LNCaP clone FGC (cell line): ENCODE data around the gene CNNM3.

Experiments
- DNase-seq: peaks from one replicate; pipeline ENCODE4 v3.0.0-alpha.2; 2011; ENCODE audit warnings: low read depth
- H3K4me3 ChIP-seq: 2 replicates; pipeline ENCODE4 v1.5.1; 2011; ENCODE audit warnings: mild to moderate bottlenecking, low read depth, low read length, control low read depth
- TF ChIP-seq, protein P1 (sequence below): IDR thresholded peaks from 2 replicates; pipeline ENCODE4 v1.5.1; 2012; ENCODE audit warnings: mild to moderate bottlenecking; ENCODE audit not compliant: control insufficient read depth, insufficient read depth; ENCODE audit errors: extremely low read depth

Gene CNNM3

DNA sequence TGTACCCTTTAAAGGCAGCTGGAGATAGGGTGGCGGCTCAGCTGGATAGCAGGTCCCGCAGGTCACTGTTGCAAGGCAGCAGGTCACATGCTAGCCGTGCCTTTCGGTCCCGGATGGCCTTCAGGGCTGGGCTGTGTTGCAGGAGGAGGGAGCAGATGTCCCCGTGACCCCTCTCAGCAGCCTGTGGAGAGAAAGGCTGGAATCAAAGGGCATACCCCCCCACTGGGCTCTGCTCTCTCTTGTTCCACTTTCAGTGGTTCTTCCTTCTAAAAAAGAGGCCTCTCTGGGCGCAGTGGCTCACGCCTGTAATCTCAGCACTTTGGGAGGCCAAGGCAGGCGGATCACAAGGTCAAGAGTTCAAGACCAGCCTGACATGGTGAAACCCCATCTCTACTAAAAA lies 32.2 kb downstream of the CNNM3 start:
- TF ChIP-seq, protein P1, sequence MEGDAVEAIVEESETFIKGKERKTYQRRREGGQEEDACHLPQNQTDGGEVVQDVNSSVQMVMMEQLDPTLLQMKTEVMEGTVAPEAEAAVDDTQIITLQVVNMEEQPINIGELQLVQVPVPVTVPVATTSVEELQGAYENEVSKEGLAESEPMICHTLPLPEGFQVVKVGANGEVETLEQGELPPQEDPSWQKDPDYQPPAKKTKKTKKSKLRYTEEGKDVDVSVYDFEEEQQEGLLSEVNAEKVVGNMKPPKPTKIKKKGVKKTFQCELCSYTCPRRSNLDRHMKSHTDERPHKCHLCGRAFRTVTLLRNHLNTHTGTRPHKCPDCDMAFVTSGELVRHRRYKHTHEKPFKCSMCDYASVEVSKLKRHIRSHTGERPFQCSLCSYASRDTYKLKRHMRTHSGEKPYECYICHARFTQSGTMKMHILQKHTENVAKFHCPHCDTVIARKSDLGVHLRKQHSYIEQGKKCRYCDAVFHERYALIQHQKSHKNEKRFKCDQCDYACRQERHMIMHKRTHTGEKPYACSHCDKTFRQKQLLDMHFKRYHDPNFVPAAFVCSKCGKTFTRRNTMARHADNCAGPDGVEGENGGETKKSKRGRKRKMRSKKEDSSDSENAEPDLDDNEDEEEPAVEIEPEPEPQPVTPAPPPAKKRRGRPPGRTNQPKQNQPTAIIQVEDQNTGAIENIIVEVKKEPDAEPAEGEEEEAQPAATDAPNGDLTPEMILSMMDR = no peak
- no peak for DNase-seq
- H3K4me3 ChIP-seq = no peak overlapping the region

DNA sequence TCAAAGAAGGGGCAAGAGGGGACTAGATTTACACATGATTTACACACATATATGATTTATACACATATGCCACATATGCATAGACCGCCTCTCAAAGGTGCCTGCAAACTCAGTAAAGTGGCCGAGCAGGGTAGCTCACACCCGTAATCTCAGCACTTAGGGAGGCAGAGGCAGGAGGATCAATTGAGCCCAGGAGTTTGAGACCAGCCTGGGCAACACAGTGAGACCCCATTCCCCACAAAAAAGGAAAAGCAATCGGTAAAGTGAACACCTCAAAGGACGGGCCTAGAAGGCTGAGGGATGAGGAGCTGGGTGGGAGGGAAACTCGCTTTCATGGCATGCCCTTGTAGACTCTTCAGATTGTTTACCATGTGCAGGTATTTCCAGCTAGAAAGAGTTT lies 36.6 kb downstream of the CNNM3 start:
- no peak overlapping the region for H3K4me3 ChIP-seq
- no peak for DNase-seq
- TF ChIP-seq, protein P1 = no peak

DNA sequence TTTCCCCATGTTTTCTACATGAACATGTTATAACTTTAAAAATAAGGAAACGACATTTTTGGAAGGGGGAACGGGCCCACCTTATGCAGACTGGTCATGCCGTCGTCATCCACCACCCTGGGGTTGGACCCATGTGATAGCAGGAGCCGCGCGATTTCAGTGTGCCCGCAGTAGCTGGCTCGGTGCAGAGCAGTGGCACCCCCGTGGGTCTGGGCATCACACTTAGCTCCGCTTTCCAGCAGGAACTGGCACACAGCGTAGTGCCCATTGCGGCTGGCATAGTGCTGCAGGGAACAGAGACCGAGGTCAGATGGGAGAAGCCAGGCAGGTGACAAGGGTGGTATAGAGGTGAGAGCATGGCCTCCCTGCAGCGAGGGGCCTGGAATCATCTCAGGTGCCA lies 37.3 kb downstream of the CNNM3 start:
- H3K4me3 ChIP-seq = no peak overlapping the region
- TF ChIP-seq, protein P1 = no peak
- no peak for DNase-seq

DNA sequence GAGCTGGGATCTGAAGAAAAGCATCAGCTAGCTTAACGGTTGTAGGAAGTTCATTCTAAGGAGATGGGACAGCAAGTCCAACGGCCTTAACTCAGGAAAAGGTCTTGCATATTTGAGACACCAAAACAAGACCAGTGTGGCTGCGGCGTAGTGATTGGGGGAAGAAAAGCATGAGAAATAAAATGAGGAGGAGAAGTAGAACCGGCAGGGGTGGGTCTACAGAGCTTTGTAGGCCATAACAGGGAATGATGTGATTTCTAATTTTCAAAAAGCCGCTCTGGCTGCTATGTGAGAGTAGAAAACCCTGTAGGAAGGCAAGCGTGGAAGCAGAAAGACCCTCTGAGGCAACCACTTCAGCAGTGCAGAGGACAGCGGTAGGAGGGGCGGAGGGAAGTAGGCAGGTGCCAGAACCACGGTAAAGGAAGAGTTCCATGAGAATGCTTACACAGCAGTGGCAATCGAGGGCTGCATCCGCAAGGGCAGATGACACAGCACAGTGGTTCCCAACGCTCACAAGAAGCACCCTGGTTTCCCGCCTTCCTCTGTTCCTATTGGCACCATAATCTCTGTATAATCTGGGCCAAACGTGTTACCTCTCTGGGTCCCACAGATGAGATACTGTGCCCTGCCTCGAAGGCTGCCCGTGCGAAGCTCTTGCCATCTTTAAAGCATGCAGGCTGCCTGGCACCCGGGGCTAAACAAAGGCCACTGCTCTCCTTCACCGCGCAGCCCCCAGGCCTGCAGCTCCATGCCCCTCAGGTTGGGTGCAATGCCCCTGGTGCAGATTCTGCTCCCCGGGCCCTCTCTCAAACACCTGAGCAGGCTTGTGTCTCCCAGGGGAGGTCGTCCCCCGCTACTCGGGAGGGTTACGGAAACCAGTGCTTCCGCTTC lies 41.0 kb downstream of the CNNM3 start:
- TF ChIP-seq, protein P1 = no peak
- H3K4me3 ChIP-seq = peak overlapping the region; percentile 72
- DNase-seq = no peak

DNA sequence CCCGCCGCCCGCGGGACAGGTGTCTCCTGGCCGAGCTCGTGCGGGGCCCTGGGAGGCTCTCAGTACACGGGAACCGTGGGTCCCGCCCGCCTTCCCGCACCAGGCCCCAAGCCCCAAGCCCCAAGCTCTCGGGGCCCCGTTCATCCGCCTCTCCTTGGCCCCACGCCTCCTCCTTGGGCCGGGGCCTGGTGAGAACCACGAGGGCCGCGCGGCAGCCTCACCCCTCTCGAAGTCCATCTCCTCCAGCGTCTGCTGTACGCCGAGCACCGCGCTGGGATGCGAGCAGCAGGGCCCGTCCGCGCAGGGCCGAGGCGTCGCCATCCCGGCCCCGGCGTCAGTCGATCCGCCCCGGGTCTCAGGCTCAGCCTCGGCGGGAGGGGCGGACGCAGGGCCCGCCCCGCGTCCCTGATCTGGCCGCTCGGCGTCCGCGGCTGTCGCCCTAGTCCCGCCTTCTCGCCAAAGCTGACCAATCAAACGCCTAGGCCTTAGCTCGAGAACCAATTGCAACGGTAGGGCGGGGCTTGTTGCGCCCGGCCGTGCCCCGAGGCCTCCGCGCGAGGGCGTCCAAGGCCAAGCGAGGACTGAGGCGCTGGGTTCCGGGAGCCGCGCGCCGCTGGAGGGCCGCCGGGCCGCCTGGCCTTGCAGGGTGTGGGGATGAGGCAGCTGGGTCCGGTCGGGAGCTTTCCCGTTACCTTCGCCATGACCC lies 41.8 kb downstream of the CNNM3 start, which contains the start of gene ANKRD39:
TSS of gene ANKRD39 (minus strand) at position 350 of the 706 bp plus-strand sequence. CDS start at position 321, 29 bp downstream.
- TF ChIP-seq, protein P1 = peak; percentile 89
- H3K4me3 ChIP-seq = peak within 1 kb of the TSS; percentile 72
- peak; percentile 92 for DNase-seq

DNA sequence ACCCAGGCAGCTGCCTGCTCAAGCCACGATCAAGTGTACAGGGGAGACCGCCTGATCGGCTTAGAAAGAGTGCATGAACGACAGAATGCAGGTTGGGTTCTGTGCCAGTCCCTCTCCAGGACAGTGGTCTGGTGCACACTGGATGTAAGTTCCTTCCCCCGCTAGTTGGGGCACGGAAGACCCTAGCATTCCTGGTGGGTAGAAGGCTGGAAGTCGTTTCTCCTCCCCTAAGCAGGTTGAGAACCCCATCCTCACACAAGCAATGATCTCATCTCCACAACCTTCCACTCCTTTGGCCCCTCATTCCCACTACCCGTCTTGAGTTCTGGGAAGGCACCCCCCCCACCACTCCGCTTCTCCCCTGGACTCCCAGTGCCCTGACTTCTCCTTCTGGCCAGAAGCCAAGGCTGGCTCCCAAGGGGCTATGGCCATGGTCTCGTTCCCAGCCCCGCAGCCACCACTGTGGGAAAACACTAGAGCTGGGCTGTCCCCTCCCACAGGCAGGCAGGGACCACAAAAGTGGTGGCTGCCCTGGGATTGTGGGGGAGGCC lies 43.1 kb downstream of the CNNM3 start:
- DNase-seq = no peak
- TF ChIP-seq, protein P1 = no peak
- H3K4me3 ChIP-seq = no peak overlapping the region
